Cerebellar cortex (tissue), 1 donor: Measurements from ENCODE around the gene ZNF860.
"Not testable (repeated sequence)": the region's sequence is repeated elsewhere in the genome, so short reads cannot be mapped to it uniquely, and the experiment has no call there.

Experiments used
- DNase-seq: peaks from one replicate; pipeline ENCODE4 v3.0.0-alpha.2; 2015; ENCODE audit warnings: low spot score

ZNF860 gene

GRCh38 chr3:31960793-31961431, 20.6 kb upstream of the ZNF860 start:
- DNase-seq, result no peak

- no peak for DNase-seq
Observed at GRCh38 chr3:31962801-31963205, 18.7 kb upstream of the ZNF860 start.

GRCh38 chr3:31966978-31967591, 14.5 kb upstream of the ZNF860 start:
- no peak for DNase-seq

- no peak for DNase-seq
Observed at GRCh38 chr3:31967592-31967991, 14.0 kb upstream of the ZNF860 start.

GRCh38 chr3:31968369-31968926, 13.1 kb upstream of the ZNF860 start:
- no peak for DNase-seq

GRCh38 chr3:31968927-31969418, 12.6 kb upstream of the ZNF860 start:
- peak; percentile 95 for DNase-seq

GRCh38 chr3:31971607-31972006, 9.9 kb upstream of the ZNF860 start:
- DNase-seq, result no peak

GRCh38 chr3:31973081-31973480, 8.5 kb upstream of the ZNF860 start:
- DNase-seq, result no peak

GRCh38 chr3:31973837-31974236, 7.7 kb upstream of the ZNF860 start:
- DNase-seq, result no peak

GRCh38 chr3:31974471-31974870, 7.1 kb upstream of the ZNF860 start:
- no peak for DNase-seq

GRCh38 chr3:31974964-31975363, 6.6 kb upstream of the ZNF860 start:
- no peak for DNase-seq

- no peak for DNase-seq
Observed at GRCh38 chr3:31976302-31976701, 5.2 kb upstream of the ZNF860 start.

GRCh38 chr3:31977736-31978135, 3.8 kb upstream of the ZNF860 start:
- DNase-seq, result no peak

GRCh38 chr3:31978553-31978952, 3.0 kb upstream of the ZNF860 start:
- DNase-seq, result no peak

GRCh38 chr3:31979001-31979697, 2.4 kb upstream of the ZNF860 start:
- DNase-seq, result no peak

GRCh38 chr3:31980530-31981205, 882 bp upstream of the ZNF860 start:
- DNase-seq, result peak; percentile 51

GRCh38 chr3:31984321-31984720, 2.8 kb downstream of the ZNF860 start:
- no peak for DNase-seq

GRCh38 chr3:31985831-31986230, 4.3 kb downstream of the ZNF860 start:
- DNase-seq, result no peak

GRCh38 chr3:31988271-31988670, 6.7 kb downstream of the ZNF860 start:
- DNase-seq, result no peak

GRCh38 chr3:31992995-31993394, 11.4 kb downstream of the ZNF860 start:
- DNase-seq, result not testable (repeated sequence)

- no peak for DNase-seq
Observed at GRCh38 chr3:31993843-31994242, 12.3 kb downstream of the ZNF860 start.

GRCh38 chr3:31995026-31995425, 13.5 kb downstream of the ZNF860 start:
- not testable (repeated sequence) for DNase-seq
